IMR-90 (cell line): ENCODE data around the gene ERG28. TPM values are rescaled to one million over a fixed set of nuclear protein-coding genes. Genes with fewer than 3 reads are reported as not detected.

ENCODE experiments used
- ATAC-seq: fragments of 200-7000 bp; cut with Tn5 transposase; 2 replicates; pipeline ENCODE4 v1.9.1; 2020; ENCODE audit warnings: low read depth, mild to moderate bottlenecking, moderate library complexity
- BruUV-seq: library from RNA; stranded (reverse); fragments of 400-500 nt; replicated peaks from 2 replicates; lab custom pipeline; 2021; lab: Mats Ljungman, UMichigan
- CTCF ChIA-PET: fragments of 300-600 bp; formaldehyde crosslinking; extraction: SDS; loops from one replicate; lab custom pipeline; 2021; ENCODE audit warnings: antibody characterized with exemption; lab: Yijun Ruan, JAX
- POLR2A ChIA-PET: fragments of 300-600 bp; sonication (Branson Sonifier 250); formaldehyde crosslinking; loops from one replicate; lab custom pipeline; 2022; ENCODE audit warnings: antibody characterized with exemption; ENCODE audit not compliant: unreplicated experiment; lab: Charles Lee
- DNase-seq: peaks from one replicate; pipeline ENCODE4 v3.0.0; 2013
- H2AFZ ChIP-seq: replicated peaks from 2 replicates; pipeline ENCODE3; 2013; ENCODE audit warnings: low read length, mild to moderate bottlenecking; ENCODE audit not compliant: poor library complexity
- H2AK5ac ChIP-seq: 2 replicates; pipeline ENCODE4 v1.6.1; 2013; ENCODE audit warnings: low read depth, low read length, inconsistent platforms
- H2AK9ac ChIP-seq: replicated peaks from 2 replicates; pipeline ENCODE3; 2013; ENCODE audit warnings: mild to moderate bottlenecking, low read depth, low read length, moderate library complexity; ENCODE audit not compliant: poor library complexity
- H2BK120ac ChIP-seq: 2 replicates; pipeline ENCODE4 v1.6.1; 2013; ENCODE audit warnings: low read depth, low read length, inconsistent platforms
- H2BK15ac ChIP-seq: 3 replicates; pipeline ENCODE4 v1.6.1; 2013; ENCODE audit warnings: low read depth, low read length, inconsistent platforms
- H2BK20ac ChIP-seq: 2 replicates; pipeline ENCODE4 v1.6.1; 2013; ENCODE audit warnings: low read depth, mild to moderate bottlenecking, inconsistent platforms, low read length, moderate library complexity
- H2BK5ac ChIP-seq: 2 replicates; pipeline ENCODE4 v1.6.1; 2013; ENCODE audit warnings: mild to moderate bottlenecking, low read depth, low read length, inconsistent platforms; ENCODE audit not compliant: poor library complexity, severe bottlenecking
- H3K14ac ChIP-seq: replicated peaks from 2 replicates; pipeline ENCODE4 v1.6.1; 2013; ENCODE audit warnings: low read depth, low read length, inconsistent platforms
- H3K18ac ChIP-seq: 2 replicates; pipeline ENCODE4 v1.6.1; 2013; ENCODE audit warnings: low read depth, low read length, control low read depth
- H3K23ac ChIP-seq: 2 replicates; pipeline ENCODE4 v1.6.1; 2013; ENCODE audit warnings: low read depth, low read length, inconsistent platforms
- H3K27ac ChIP-seq: 2 replicates; pipeline ENCODE4 v1.5.1; 2013; ENCODE audit warnings: mild to moderate bottlenecking, control low read depth, low read length; ENCODE audit not compliant: insufficient read depth
- H3K27me3 ChIP-seq: 2 replicates; pipeline ENCODE4 v1.6.1; 2013; ENCODE audit warnings: low read length; ENCODE audit not compliant: control insufficient read depth, insufficient read depth
- H3K36me3 ChIP-seq: 2 replicates; pipeline ENCODE4 v1.6.1; 2013; ENCODE audit warnings: low read length, mixed read lengths; ENCODE audit not compliant: control insufficient read depth, insufficient read depth
- H3K4ac ChIP-seq: 2 replicates; pipeline ENCODE4 v1.6.1; 2013; ENCODE audit warnings: low read depth, low read length, inconsistent platforms
- H3K4me1 ChIP-seq: 2 replicates; pipeline ENCODE4 v1.6.1; 2013; ENCODE audit warnings: low read length, mixed read lengths; ENCODE audit not compliant: control insufficient read depth, insufficient read depth
- H3K4me2 ChIP-seq: 2 replicates; pipeline ENCODE4 v1.6.1; 2013; ENCODE audit warnings: low read depth, mild to moderate bottlenecking, control low read depth, low read length, moderate library complexity
- H3K4me3 ChIP-seq: 2 replicates; pipeline ENCODE4 v1.5.1; 2013; ENCODE audit warnings: low read depth, mild to moderate bottlenecking, control low read depth, low read length, moderate library complexity; ENCODE audit not compliant: insufficient read depth
- H3K56ac ChIP-seq: 2 replicates; pipeline ENCODE4 v1.6.1; 2013; ENCODE audit warnings: low read length, inconsistent platforms; ENCODE audit not compliant: insufficient read depth; ENCODE audit errors: extremely low read depth
- H3K79me1 ChIP-seq, 2 experiments: 2 replicates each; pipeline ENCODE4 v1.6.1; 2013; ENCODE audit warnings: low read length in 2 of 2, inconsistent platforms in 1 of 2, low read depth in 1 of 2
- H3K9ac ChIP-seq: 2 replicates; pipeline ENCODE4 v1.6.1; 2013; ENCODE audit warnings: low read depth, low read length, control low read depth
- H3K9me1 ChIP-seq: 2 replicates; pipeline ENCODE4 v1.6.1; 2013; ENCODE audit warnings: low read length, inconsistent platforms; ENCODE audit not compliant: insufficient read depth
- H3K9me3 ChIP-seq: 2 replicates; pipeline ENCODE4 v1.6.1; 2013; ENCODE audit warnings: low read length; ENCODE audit not compliant: control insufficient read depth, insufficient read depth
- H4K20me1 ChIP-seq: 2 replicates; pipeline ENCODE4 v1.6.1; 2013; ENCODE audit warnings: low read length, inconsistent platforms; ENCODE audit not compliant: insufficient read depth
- H4K5ac ChIP-seq: 2 replicates; pipeline ENCODE4 v1.6.1; 2013; ENCODE audit warnings: mild to moderate bottlenecking, low read depth, low read length, control low read depth
- H4K8ac ChIP-seq, 2 experiments: 2 replicates each; pipeline ENCODE4 v1.6.1; 2013; ENCODE audit warnings: low read depth in 2 of 2, low read length in 2 of 2, control low read depth in 1 of 2, inconsistent platforms in 1 of 2
- H4K91ac ChIP-seq: 2 replicates; pipeline ENCODE4 v1.6.1; 2013; ENCODE audit warnings: low read depth, low read length, inconsistent platforms; ENCODE audit not compliant: insufficient read depth
- CHD1 ChIP-seq: IDR thresholded peaks from 2 replicates; pipeline ENCODE4 v1.6.1; 2012; ENCODE audit warnings: low read depth, low read length, improper control_type of control experiment
- CTCF ChIP-seq: conservative IDR thresholded peaks from 2 replicates; pipeline ENCODE4 v1.5.1; 2012; ENCODE audit warnings: mild to moderate bottlenecking, low read depth, low read length, improper control_type of control experiment
- FOS ChIP-seq: fragments of 150-350 bp; IDR thresholded peaks from 2 replicates; pipeline ENCODE4 v1.6.1; 2016; ENCODE audit warnings: low read depth, low read length
- POLR2A ChIP-seq: IDR thresholded peaks from 2 replicates; pipeline ENCODE4 v1.6.1; 2012; ENCODE audit warnings: mild to moderate bottlenecking, low read depth, low read length
- WGBS, 2 experiments: methylation state at CpG; one replicate each; pipeline versions ENCODE4 v1.1.5 to v1.1.7; 2013; ENCODE audit warnings: missing lambda C conversion rate in 2 of 2; ENCODE audit not compliant: insufficient read length in 1 of 2; ENCODE audit errors: extremely low coverage in 2 of 2; 5-methylcytosine and 5-hydroxymethylcytosine counted together
- dilution Hi-C: fragments of 300-500 bp; cut with HindIII; formaldehyde crosslinking; loops from one replicate; pipeline ENCODE4 v1.14.3; 2018; ENCODE audit warnings: low sequenced_read_pairs; ENCODE audit not compliant: unreplicated experiment
- in situ Hi-C: fragments of 300-500 bp; cut with MboI; formaldehyde crosslinking; loops from 3 replicates; pipeline ENCODE4 v1.14.3; 2019; ENCODE audit warnings: low sequenced_read_pairs, inconsistent platforms, mixed read lengths
- intact Hi-C: fragments of 100-400 bp; cut with micrococcal nuclease; formaldehyde crosslinking; loops from 2 replicates; pipeline ENCODE4 v1.10.0; 2022
- polyA plus RNA-seq, 3 experiments: library from polyadenylated mRNA; depleted of rRNA; stranded (reverse); fragments of >200 nt; gene quantifications; 2 replicates each; pipeline ENCODE4 v1.2.3, GENCODE V29; 2012; ENCODE audit warnings: low replicate concordance in 1 of 3
- total RNA-seq: library from RNA; depleted of rRNA; stranded (reverse); fragments of >200 nt; gene quantifications from 2 replicates; pipeline ENCODE4 v1.2.3, GENCODE V29; 2012

Gene ERG28
- total and polyA plus RNA-seq, 2 of the 4 experiments (the other 2 are of a cell fraction): 0.90 to 15.4 TPM

GRCh38 chr14:75705014-75705413 lies 44.3 kb upstream of the ERG28 start:
- no peak overlapping the region for H2AFZ ChIP-seq
- dilution Hi-C loops (no loop called here), intact Hi-C loops (no loop called here), in situ Hi-C loops (loop anchor here (25.0 kb wide), 2 partner anchors 657 to 932 kb away; no protein-coding TSS in a partner anchor)
- no peak overlapping the region for H2BK15ac ChIP-seq
- no peak overlapping the region for H4K8ac ChIP-seq
- no peaks in the 10 kb centered on the region for H3K9me1 ChIP-seq
- no peak overlapping the region for H3K4me3 ChIP-seq
- ATAC-seq (no peak), DNase-seq (peak; percentile 46)
- TF ChIP-seq POLR2A (no peak), FOS (no peak), CHD1 (no peak), CTCF (no peak)
- no peaks in the 10 kb centered on the region for H4K20me1 ChIP-seq
- H3K4me2 ChIP-seq: no peak overlapping the region
- H3K9me3 ChIP-seq: no peaks in the 10 kb centered on the region
- no peak overlapping the region for H3K14ac ChIP-seq
- peaks cover 2% of the 10 kb centered on the region; the same call in 1 of the 2 replicates for H3K4me1 ChIP-seq
- H3K4ac ChIP-seq: no peak overlapping the region
- H2BK5ac ChIP-seq: no peak overlapping the region
- H4K5ac ChIP-seq: no peak overlapping the region
- no peak overlapping the region for H2BK20ac ChIP-seq
- H3K27me3 ChIP-seq: no peaks in the 10 kb centered on the region
- peaks cover 6% of the 10 kb centered on the region for H3K36me3 ChIP-seq
- no peak overlapping the region for H3K23ac ChIP-seq
- H3K9ac ChIP-seq: no peak overlapping the region
- ChIA-PET POLR2A (no interaction called here), CTCF (interaction anchor here (0.6 to 1.0 kb wide), 3 partner anchors 33 to 202 kb away, joined by 3 to 9 read pairs (median 3); no protein-coding TSS in a partner anchor)
- no peak overlapping the region for H3K18ac ChIP-seq
- H2BK120ac ChIP-seq: no peak overlapping the region
- H4K91ac ChIP-seq: no peak overlapping the region
- H3K79me1 ChIP-seq: no peaks in the 10 kb centered on the region
- H3K27ac ChIP-seq: no peak overlapping the region
- no peak overlapping the region for H2AK5ac ChIP-seq
- no TSS peak for BruUV-seq
- no peak overlapping the region for H2AK9ac ChIP-seq
- 85% methylated on average over 2 of the region's 3 CpGs; no CpG with 5 or more reads in 1 of the 2 experiments for WGBS, 2 experiments
- H3K56ac ChIP-seq: no peak overlapping the region
